GM18517 (cell line): ENCODE results near the gene KLHL35.

ENCODE experiments used
- ATAC-seq: cut with Tn5 transposase; IDR thresholded peaks from one replicate; pipeline ENCODE4 v1.9.1; 2021; ENCODE audit warnings: mild to moderate bottlenecking, moderate library complexity; ENCODE audit not compliant: unreplicated experiment

KLHL35 gene

DNA sequence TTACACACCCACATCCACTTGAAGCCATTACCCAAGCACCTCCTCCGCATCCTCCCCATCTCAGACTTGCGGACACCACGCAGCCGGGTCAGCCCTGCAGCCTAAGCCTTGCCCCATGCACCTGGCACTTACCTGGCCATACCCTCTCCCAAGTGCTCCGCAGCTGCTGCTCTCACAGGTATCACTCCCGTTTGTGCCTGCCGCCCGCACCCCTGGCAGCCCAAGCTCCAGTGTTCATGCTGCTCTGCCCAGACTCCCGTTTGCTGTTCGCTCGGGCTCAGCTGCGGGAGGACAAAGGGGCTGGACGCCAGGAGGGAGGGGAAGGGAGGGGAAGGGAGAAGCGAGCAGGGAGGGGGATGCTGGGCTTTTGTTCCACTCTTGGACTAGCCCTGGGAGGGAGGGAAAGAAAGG lies at the start of gene KLHL35:
Gene KLHL35, minus strand, starts transcription at position 293 of the 411 bp plus-strand sequence. CDS start 2,574 bp downstream, outside the sequence.
- no peak for ATAC-seq

DNA sequence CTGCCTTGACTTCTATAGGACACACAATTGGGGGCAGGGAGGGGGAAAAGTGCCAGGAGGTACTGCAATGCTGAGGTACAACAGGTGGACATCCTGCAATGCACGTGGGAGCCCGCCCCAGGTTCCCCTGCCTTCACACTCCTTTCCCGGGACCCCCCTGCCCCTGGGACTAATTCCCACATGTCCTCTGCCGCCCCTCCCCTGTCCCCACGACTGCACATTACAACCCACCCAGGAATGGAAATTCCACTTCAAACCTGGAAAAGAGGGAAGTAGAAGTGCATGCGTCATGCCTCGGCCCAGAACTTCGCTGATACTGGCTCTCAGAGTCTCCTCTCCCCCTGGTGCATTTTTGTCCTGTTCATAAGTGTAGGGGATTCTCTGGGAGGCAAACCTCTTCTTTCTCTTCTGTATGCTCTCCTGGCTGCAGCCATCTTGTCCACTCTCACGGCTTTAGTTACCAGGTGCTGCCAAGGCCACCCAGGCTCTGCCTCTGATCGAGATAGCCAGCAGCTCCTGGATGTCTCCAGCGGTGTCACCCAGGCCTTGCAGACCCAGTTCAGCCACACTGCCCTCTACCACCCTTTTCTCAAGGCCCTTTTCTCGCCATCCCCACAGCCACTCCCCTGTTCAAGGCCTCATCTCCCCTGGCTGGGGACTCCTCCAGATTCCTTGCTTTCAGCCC lies 49.1 kb upstream of the KLHL35 start:
- ATAC-seq: no peak

DNA sequence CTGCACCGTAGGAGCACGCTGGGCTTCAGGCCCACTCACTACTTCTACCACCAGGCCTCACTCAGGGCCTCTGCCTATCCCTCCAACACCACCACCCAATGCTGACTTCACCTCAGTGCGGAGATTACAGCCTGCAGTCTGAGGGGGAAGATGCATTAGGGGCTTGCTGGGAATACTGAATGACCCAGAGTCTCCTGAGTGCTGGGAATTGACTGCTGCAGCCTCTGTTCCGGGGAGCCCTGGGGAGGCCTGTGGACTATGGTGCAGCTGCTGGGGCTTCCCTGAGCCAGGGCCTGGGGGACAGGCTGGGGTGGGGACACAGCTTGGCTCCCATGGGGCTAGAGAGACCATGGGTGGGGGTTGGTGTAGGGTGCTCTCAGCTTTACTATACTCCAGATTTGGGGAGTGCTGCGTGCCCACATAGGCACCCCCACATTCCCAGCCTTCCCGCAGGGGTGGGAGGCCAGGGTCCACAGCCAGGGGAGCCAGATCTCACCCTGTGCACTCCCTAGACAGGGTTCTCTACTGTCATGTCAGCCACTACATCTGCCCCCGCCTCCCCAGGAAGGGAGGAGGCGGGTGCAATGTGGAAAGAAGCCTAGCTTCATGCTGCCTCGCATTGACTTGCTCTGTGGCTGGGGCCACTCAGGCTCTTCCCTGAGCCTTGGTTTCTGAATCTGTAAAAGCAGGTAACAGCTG lies 48.4 kb upstream of the KLHL35 start:
- ATAC-seq: no peak

GRCh38 chr11:75480185-75481175 lies 47.5 kb upstream of the KLHL35 start:
- no peak for ATAC-seq

DNA sequence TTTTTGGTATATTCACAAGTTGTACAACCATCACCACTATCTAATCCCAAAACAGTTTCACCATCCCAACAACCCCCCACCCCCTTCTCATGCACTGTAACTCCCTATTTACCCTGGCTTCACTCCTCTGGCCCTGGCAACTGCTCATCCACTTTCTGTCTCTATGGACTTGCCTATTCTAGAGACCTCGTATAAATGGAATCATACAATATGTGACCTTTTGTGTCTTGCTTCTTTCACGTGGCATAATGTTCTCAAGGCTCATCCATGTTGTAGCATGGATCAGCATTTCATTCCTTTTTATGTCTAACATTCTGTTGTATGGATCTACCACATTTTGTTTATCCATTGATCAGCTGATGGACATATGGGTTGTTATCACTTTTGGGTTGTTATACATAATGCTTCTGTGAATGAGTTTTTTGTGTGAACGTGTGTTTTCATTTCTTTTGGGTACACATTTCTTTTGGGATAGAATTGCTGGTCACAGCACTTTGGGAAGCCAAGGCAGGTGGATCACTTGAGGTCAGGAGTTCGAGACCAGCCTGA lies 46.7 kb upstream of the KLHL35 start:
- ATAC-seq: no peak

- no peak for ATAC-seq
Measured at GRCh38 chr11:75478783-75479596, 46.0 kb upstream of the KLHL35 start.

GRCh38 chr11:75477614-75477935 lies 44.6 kb upstream of the KLHL35 start:
- ATAC-seq: no peak

DNA sequence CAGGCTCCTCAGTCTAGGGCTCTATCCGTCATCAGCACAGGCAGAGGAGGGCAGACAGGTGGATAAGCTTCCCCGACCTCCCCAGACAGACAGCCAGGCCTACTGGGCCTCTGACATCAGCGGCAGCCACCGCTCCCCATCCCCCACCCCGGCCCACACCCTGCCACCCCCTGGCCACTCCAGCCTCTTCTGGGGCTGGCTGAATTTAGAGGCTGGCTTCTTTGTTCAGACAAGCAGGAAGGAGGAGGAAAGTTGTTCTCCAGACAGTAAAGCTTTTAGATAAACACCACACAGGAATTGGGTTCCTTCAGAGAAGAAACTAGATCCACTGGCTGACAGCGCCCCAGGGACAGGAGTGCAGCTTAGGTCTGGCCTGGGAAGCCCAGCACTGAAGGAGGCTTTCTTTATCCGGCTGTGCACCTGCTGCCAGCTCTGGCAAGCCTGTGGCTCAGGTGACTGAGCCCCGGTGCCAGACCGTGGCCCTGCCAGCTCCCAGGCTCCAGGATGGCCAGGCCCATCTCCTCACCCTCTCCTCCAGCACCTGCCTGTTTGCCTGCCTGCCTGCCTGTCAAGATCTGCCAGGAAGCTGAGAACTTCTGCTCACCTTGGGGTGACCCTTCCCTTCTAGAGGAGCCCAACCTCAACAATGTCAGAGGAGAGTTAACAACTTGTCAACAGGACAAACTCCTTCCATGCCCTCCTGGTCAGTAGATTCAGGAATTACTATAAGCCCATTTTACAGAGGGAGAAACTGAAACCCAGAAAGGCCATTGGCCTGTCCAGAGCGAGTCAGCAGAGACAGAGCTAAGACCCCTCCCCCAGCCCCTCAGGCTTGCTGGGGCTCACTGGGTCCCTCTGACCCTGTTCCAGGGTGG lies 44.0 kb upstream of the KLHL35 start:
- no peak for ATAC-seq

DNA sequence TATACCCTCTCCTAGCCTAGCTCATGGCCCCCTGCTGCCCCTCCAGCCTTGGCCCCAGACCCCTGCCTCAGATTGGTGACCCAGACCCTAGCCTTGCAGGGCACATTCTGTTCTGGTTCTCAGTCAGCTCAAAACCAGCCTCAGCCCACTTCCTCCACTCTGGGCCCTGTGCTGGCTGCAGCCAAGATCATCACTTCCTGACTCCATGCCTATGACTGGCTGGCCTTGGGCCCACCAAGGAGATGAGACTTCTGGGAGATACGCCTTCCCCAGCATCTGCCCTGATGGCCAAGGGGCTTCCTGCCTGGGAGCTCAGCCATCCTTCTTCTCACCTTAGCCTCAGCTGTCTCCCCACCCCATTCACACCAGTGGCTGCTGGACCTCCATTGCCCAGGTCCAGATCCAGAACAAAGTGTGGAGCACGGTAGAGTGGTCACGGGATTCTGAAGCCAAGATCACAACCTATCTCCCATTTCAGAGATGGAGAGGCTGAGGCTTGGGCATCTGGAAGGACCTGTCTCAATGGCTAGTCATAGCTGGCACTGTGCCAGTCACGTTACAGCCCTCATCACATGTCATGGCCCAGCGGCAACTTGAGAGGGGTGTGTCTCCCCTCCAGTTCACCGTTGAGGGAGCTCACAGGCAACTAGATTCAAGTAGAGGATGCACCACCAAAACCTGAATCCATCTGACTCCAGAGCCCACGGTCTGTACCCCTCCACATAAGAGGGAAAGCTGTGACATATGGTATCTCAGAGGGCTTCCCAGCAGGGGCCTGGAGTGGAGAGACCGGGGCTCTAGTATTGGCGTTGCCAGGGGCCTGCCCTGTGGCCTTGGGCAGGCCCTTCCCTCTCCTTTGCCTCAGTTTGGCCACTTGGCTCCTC lies 43.0 kb upstream of the KLHL35 start:
- ATAC-seq: no peak

DNA sequence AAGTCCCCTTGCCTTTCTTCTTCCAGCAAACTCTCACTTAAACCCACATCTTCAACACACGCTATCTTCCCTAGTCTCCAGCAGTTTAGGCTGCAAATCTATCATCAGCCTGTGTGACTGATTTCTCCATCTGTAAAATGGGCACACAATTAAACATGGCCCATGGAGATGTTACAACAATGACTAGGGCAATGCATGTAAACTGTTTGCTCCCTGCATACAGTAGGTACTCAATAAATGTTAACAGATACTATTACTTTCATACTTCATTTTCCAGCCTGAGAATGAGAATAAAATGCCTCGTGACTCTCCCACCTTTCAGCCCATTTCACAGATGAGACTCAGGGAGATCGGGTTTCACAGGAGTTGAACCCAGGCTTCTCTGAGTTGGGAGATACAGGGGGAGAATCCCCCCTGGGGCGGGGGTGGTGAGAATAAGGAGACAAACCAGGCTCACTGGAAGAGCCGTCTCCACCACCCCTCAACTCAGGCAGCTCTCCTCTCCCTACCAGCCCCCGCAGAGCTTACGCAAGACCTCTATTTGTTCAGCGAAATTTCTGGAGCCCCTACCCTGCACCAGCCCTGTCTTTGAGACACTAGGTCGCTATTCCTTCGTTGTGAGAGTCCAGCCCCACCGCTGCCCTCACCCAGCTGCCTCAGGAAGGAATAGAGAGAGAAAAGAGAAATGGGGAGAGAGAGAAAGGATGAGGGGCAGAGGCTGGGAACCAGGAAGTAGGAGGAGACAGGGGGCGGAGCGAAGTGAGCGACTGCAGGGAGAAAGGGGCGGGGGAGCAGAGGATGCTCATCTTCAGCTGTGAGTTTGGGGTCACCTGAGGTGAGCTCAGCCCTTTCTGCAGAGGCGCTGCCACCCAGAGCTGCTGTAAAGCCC lies 42.1 kb upstream of the KLHL35 start:
- no peak for ATAC-seq

DNA sequence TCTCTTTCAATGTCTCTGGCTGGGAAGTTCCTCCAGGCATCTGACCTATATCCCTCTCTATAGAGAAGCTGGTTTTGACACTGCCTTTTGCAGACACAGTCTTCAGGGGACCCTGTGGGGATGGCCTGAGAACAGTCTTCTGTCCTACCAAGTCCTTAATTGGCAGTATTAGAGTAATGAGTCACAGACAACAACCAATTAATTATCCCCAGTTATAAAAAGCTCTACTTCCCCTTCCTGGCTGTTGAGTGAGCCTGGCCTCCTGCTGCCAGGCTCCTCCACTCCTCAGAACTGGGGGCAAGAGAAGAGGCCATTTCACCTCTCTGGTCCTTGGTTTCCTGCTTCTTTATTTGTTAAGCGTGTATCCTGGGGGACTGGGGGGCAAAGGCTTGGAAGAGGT lies 41.2 kb upstream of the KLHL35 start:
- no peak for ATAC-seq

GRCh38 chr11:75473684-75474083 lies 40.7 kb upstream of the KLHL35 start:
- no peak for ATAC-seq

- no peak for ATAC-seq
Measured at GRCh38 chr11:75472081-75472732, 39.2 kb upstream of the KLHL35 start.

DNA sequence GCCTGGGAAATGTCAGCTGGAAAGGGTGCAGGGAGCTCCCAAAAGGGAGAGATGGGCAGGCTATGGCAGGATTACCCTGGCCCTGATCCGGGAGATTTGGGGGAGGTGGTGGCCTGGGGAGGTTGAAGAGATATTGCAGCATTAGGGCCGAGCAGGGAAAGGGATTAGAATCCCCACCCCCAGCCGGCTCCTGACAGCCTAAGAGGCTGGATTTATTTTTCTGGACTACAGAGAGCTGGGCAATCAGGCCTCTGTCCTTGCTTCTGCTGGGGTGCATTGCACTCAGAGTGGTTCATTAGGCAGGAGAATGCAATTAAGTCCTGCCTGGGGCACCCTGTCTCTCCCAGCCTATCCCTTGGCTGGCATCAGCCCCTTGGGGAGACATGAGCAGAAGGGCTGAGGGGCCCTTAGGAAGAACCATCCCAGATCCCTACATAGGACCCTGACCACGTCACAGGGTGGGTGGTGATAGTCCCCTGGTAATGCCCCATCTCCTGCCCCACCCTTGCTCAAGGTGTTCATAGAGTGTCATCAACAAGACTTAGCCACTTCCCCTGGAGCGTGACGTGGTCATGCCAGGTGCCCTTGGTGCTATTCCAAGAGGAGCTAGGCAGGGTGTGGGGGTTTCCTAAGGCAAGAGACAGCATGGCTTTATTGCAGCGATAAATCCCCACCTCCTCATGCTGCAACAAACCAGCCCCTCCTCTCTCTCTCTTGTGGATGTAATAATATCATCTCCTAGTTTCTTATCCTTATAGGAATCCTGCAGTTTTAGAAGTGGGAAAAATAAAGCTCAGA lies 38.4 kb upstream of the KLHL35 start:
- ATAC-seq: no peak

- ATAC-seq: no peak
Measured at GRCh38 chr11:75470476-75471080, 37.6 kb upstream of the KLHL35 start.
